Lung microvascular endothelial cell (primary cell): ENCODE measurements around the gene MMS19. TPM values are rescaled to one million over a fixed set of nuclear protein-coding genes. Genes with fewer than 3 reads are reported as not detected.
"Not testable (repeated sequence)": the region's sequence is repeated elsewhere in the genome, so short reads cannot be mapped to it uniquely, and the experiment has no call there.

Experiments used
- DNase-seq, 2 donors: peaks; one replicate each; pipeline versions ENCODE4 v3.0.0 to v3.0.0-alpha.2; 2010; ENCODE audit warnings: low read depth in 2 of 2
- total RNA-seq: library from RNA; depleted of rRNA; stranded (reverse); fragments of >200 nt; gene quantifications from 2 replicates; pipeline ENCODE4 v1.2.1, GENCODE V29; 2014

MMS19 gene
- total RNA-seq, 1 donor from 2014 or later, result 47.2 TPM

- no peak for DNase-seq
Measured at GRCh38 chr10:97529685-97530465, 31.7 kb upstream of the MMS19 start.

GRCh38 chr10:97528876-97529275, 30.7 kb upstream of the MMS19 start:
- not testable (repeated sequence) for DNase-seq

- DNase-seq, result no peak
Measured at GRCh38 chr10:97525683-97526110, 27.5 kb upstream of the MMS19 start.

GRCh38 chr10:97525086-97525485, 26.9 kb upstream of the MMS19 start:
- DNase-seq, result no peak

DNA sequence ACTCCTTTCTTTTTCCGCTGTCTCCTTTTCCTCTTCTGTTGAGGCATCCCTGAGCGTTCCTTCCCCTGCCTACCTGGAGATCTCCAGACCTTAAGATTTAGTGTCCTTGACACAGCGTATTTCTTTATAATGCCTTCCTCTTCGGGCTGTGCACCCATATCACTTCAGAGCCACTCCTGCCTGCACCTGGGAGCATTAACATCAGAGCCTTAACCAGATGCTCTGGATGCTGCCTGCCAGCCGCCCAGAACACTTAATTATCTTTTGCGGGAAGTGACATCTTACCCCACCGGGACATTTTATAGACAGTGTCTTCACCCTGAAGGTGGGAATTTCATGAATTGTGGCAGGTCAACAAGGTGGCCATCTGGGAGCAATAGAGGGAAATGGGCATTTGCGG, 24.7 kb upstream of the MMS19 start:
- DNase-seq, result no peak

GRCh38 chr10:97522071-97522470, 23.8 kb upstream of the MMS19 start:
- DNase-seq, result no peak

DNA sequence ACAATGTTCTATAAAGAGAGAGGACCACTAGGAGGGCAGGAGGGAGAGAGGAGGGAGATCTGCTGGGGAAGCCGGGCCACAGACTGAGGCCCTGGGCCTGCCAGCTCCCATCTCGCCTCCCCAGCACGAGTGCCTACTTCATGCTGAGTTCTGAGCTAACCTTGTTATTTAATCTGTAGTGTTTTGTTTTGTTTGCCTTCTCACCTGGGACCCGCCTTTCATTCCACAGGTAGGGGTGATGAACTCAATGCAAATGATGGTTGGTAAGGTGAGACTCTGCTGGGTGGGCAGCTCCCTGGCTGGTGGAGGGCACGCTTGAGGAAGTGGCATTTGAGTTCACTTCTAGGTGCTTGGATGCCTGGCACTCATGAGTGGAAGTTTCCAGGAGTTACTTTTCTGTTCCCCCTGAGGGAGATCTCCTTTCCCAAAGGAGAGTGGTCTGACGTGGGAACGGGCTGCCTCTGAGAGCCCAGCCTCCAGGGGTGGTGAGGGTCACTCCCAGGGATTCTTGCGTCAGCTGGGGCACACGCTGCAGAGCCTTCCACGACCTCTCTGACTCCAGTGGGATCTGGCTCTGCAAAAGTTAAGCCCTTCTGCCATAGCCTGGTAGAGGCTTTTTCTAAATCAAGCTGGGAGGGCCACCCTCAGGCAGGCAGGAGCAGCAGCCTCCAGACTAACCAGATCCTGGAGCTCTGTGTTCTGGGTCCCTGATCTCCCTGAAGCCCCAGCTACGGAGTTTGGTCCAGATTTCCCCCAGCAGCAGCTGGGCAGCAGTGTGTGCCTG, 22.9 kb upstream of the MMS19 start:
- no peak for DNase-seq

DNA sequence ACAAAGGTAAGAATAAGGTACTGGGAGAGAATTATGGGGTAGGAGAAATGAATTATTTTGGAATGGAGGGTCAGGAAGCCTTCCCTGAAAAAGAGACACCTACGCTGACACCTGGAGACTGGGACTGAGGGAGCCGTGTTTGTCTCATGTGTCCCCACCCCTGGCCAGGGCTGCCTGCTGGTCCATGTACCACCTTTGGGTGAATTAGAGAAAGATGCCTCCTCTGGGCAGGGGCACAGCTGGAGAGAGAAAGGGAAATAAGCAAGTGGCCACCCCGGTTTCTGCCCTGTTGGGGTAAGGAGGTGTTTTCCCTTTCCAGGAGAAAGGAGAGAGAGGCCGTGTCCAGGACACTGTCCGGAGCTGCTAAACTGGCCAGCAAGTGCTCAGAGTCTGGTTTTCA, 22.3 kb upstream of the MMS19 start:
- DNase-seq, result no peak

DNA sequence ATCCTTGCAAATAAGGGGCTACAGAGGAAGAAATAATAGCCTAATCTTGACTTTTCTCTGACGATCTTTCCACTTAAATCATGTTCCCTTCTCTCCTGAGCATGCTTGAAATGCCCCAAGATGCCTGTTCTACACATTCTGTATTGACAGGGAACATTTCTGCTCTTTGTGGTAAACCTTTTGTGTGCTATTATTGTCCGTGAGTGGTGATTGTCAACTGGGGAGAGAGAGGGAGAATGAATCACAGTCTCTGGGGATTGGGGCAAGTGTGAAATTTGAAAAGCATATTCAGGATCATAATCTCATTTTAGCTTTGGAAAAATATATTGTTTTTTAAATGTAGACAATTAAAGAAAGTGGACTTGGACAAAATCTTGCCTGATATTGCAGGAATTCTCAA, 21.1 kb upstream of the MMS19 start:
- no peak for DNase-seq

GRCh38 chr10:97518301-97519043, 20.2 kb upstream of the MMS19 start:
- DNase-seq, result peak; percentile 53 to 60

GRCh38 chr10:97517778-97518300, 19.6 kb upstream of the MMS19 start:
- DNase-seq, result peak in 1 of 2 donors; percentile 46

DNA sequence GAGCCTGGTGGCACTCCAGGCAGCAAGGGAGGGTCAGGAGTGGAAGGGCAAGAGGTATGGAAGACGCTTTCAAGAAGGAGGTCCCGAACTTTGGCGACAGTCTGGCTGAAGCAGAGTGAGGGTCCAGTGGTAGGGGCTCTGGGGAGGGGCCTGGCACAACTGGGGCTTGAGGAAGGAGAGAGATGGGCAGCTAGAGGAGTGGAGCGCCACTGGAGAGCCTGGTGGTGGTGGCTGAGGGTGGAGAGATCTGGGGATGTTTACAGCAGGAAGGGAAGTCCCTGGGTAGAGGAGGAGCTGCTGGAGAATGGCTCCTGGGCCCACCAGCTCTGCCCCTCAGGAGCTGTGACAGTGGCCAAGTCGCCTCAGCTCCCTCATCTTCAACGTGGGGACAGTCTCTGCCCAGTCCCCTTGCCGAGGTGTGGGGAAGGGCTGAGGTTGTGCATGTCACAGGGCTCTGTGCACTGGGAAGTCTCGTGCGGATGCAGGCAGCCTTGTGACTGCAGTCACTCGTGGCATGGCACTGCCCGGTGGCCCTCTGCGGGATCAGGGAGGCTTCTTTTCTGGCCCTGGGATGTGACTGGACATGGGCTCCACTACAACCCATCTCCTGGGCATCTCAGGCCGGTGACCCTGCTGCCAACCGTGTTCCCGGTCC, 19.0 kb upstream of the MMS19 start:
- no peak for DNase-seq

DNA sequence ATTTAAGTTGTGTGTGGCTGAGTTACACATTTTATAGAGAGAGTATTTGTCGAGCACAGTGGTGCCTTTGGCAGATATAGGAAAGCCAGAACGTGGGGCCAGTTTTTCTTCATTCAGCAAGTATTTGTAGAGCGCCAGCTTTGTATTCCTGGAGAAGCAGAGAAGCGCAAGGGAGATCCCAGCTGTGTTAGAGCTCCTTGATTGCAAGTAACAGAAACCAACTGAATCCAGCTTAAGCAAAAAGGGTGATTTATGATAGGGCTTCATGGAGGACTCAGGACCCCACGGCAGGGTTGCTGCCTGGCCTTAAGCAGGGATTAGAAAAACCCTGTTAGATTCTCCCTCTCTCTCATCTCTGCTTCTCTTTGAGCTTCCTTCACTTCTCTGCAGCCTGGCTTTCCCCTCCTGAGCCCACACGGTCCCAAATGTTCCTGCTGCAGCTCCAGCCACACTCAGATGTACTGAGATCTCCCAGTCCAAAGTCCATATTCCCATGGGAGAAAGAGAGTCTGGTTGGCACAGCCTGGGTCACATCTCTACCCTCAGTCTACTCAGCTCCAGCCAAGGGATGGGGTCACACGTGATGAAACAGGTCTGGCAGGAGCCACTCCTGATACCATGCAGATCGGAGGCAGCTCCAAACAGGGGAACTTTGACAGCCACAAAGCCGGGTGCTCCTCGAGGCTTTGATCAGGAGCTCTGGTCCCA, 17.2 kb upstream of the MMS19 start:
- DNase-seq, result no peak

DNA sequence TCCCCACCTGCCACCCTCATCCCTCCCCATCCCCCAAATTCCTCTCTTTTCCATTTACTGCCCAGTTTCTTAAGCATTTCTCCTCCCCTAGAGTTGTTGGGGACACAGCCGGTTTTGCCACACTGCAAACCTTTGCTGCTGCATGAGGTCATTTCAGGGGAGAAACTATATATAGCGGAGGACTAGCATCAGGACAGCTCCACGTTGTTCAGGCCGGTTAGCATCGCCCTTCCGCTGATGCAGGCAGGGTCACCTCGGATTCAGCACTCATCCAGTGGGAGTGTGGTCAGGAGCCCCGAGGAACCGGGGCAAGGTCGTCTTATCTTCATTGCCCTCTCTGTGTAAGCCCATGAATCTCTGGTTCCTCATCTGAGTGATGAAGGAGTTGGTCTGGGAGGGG, 16.1 kb upstream of the MMS19 start:
- DNase-seq, result no peak

- DNase-seq, result no peak
Measured at GRCh38 chr10:97512993-97513392, 14.8 kb upstream of the MMS19 start.

- no peak for DNase-seq
Measured at GRCh38 chr10:97511711-97512440, 13.7 kb upstream of the MMS19 start.

DNA sequence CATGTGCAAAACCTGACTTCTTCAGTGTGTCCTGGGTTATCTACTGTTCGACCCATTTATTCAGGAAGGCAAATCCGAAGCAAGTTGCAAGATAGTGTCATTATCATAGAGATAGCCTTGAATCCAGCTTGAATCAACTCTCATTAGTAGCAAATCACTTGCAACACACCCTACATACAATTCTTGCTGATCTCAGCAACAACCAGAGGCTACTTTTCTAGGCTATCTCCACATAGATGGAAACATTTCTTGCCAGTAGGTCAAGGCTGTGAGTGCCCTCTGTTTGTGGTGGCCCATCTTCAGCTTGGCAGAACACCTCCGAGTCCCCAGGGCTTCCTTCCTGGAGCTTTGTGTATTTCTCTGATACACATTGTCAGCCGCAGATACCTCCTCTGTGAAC, 12.5 kb upstream of the MMS19 start:
- no peak for DNase-seq

GRCh38 chr10:97509120-97509680, 11.0 kb upstream of the MMS19 start:
- DNase-seq, result no peak

GRCh38 chr10:97508342-97508741, 10.1 kb upstream of the MMS19 start:
- peak; percentile 78 to 84 for DNase-seq
